GM23248 (cell line): ENCODE results near the gene KLK7.

Experiments
- EZH2 ChIP-seq: fragments of 200-600 bp; sonication (generic); IDR thresholded peaks from 2 replicates; pipeline ENCODE4 v1.6.1; 2018; ENCODE audit warnings: antibody characterized with exemption, mild to moderate bottlenecking; ENCODE audit not compliant: insufficient read depth, poor library complexity, severe bottlenecking
- EZH2phosphoT487 ChIP-seq: fragments of 200-600 bp; sonication (generic); IDR thresholded peaks from 2 replicates; pipeline ENCODE4 v1.6.1; 2018; ENCODE audit warnings: antibody characterized with exemption, moderate library complexity, mild to moderate bottlenecking, low read depth; ENCODE audit not compliant: insufficient read depth

DNA sequence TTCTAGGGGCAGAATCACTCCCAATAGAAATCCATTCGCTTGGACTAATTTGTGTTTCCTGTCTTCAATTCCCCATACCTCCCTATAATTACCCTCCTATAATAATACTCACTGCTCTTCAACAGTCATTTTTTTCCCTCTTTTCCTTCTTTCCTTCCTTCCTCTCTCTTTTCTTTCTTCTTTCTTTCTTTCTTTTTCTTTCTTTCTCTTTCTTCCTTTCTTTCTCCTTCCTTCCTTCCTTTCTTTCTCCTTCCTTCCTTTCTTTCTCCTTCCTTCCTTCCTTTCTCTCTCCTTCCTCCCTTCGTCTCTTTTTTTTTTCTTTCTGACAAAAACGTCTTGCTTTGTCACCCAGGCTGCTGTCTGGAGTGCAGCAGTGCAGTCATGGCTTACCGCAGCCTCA is 38.9 kb downstream of the KLK7 start:
- TF ChIP-seq EZH2 (no peak), EZH2phosphoT487 (no peak)
